GM12892 (cell line): ENCODE results near the gene HOXA5.

ENCODE experiments used
- POLR2A ChIP-seq: IDR thresholded peaks from 2 replicates; pipeline ENCODE4 v1.6.1; 2011; ENCODE audit warnings: low read depth, low read length, control low read depth
- POLR2AphosphoS5 ChIP-seq: IDR thresholded peaks from 2 replicates; pipeline ENCODE4 v1.6.1; 2011; ENCODE audit warnings: low read depth, low read length, control low read depth
- TAF1 ChIP-seq: IDR thresholded peaks from 2 replicates; pipeline ENCODE4 v1.6.1; 2011; ENCODE audit warnings: low read depth, mild to moderate bottlenecking, control low read depth, low read length, borderline replicate concordance

GRCh38 chr7:27177795-27178320, 34.4 kb upstream of the HOXA5 start:
- no peak for TF ChIP-seq POLR2A
- no peak for TF ChIP-seq POLR2AphosphoS5
- TF ChIP-seq TAF1 = no peak
